Fibroblast of the aortic adventitia (primary cell): ENCODE measurements around the gene CCDC141. TPM values are rescaled to one million over a fixed set of nuclear protein-coding genes. Genes with fewer than 3 reads are reported as not detected.

Experiments used
- DNase-seq: peaks from one replicate; pipeline ENCODE4 v3.0.0-alpha.2; 2010; ENCODE audit warnings: low read depth
- H3K4me3 ChIP-seq: 2 replicates; pipeline ENCODE4 v1.5.1; 2011; ENCODE audit warnings: low read depth, mild to moderate bottlenecking, control low read depth, low read length, moderate library complexity
- CTCF ChIP-seq: IDR thresholded peaks from 2 replicates; pipeline ENCODE4 v1.5.1; 2011; ENCODE audit warnings: mild to moderate bottlenecking, low read length, control low read depth, inconsistent platforms; ENCODE audit not compliant: insufficient read depth
- total RNA-seq: library from RNA; depleted of rRNA; stranded (reverse); fragments of >200 nt; gene quantifications from 2 replicates; pipeline ENCODE4 v1.2.3, GENCODE V29; 2012; ENCODE audit warnings: low replicate concordance

Gene CCDC141
- total RNA-seq, 1 donor: 2.7 TPM

DNA sequence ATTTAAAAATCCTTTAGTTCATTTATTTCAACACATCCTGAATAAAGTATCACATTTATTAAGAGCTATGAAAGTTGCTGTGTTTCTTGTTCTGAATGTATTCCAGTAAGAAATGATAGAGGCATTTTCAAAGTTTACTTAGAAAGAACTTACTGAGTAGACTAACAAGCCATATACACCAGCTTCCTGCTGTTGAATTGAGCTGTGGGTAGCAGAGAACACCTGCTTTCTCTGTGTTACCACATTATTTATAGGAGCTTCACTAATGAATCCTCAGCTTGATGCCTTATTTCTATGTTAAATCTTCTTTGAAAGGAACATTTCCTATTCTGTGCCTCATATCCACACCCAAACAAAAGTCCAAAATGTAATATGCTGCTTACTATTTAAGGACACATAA lies 115.4 kb downstream of the CCDC141 start:
- H3K4me3 ChIP-seq: no peak overlapping the region
- TF ChIP-seq CTCF: no peak
- DNase-seq: no peak

DNA sequence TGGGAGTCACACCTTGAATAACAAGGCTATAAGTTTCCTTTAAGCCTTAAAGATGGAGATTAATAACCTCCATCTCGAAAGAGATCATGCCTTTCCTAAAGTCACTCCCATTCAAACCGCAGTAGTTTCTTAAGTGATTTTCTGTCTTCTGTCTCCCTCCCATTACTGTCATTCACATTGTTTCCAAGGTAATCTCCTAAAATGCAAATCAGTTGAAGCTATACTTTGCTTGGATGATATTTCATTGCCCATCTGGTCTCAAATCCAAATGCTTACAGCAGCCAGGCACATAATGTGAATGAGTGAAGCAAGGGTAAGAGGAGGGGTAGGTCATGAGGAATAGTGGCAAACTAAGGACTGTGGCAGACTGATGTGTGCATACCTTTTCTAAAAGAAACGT lies 116.4 kb downstream of the CCDC141 start:
- DNase-seq: no peak
- H3K4me3 ChIP-seq: no peak overlapping the region
- no peak for TF ChIP-seq CTCF

DNA sequence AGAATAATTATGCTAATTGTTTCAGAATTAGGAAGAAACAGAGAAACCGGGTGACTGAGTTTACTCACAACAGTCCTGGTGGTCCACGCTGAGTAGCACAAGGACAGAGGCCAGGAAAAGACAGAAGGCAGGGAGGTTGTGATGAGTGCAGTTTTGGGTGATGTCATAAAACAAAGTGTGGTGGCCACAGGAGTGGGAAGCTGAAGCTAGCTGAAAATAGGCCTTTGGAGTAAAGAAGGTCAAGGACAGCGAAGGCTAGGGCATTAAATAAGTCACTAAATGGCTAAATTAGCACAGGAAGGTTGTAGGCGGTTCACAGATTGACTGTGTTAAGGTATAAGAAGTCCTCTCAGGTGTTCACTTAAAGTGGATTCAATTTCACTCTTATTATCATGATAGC lies 121.9 kb downstream of the CCDC141 start:
- no peak overlapping the region for H3K4me3 ChIP-seq
- TF ChIP-seq CTCF: no peak
- DNase-seq: no peak

- H3K4me3 ChIP-seq: no peak overlapping the region
- no peak for TF ChIP-seq CTCF
- no peak for DNase-seq
These were observed 122.8 kb downstream of the CCDC141 start for GRCh38 chr2:178927173-178927572.

GRCh38 chr2:178924817-178925216 lies 125.1 kb downstream of the CCDC141 start:
- no peak for DNase-seq
- no peak overlapping the region for H3K4me3 ChIP-seq
- TF ChIP-seq CTCF: no peak

- no peak overlapping the region for H3K4me3 ChIP-seq
- no peak for DNase-seq
- no peak for TF ChIP-seq CTCF
These were observed 126.4 kb downstream of the CCDC141 start for GRCh38 chr2:178923546-178923945.

DNA sequence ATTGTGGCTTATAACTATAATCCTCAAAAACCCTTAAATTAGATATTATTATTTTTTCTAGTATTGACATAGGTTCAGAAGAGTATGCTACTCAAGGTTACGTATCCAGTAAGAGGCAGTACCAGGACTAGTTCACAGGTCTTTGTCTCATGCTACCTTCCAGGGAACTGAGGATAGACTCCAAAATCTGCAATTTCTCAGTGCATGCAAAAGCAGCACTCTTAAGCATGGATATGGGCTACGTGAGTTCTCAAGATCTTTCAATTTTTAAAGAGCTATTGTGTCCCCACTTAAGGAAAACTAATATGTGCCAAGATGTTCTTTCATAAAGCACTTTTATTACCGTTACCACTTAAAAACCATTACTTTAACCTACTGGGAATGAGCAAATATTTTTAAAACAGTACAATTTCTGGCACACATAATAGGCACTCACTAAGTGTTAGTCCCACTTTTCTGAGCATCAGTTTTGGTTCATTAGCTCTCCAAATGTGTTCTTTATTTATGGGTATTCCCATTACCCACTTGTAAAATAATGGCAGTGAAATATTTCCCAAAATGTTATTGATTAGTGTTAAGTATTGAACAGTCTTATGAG lies 128.9 kb downstream of the CCDC141 start:
- TF ChIP-seq CTCF: no peak
- H3K4me3 ChIP-seq: no peak overlapping the region
- DNase-seq: no peak
